Body of pancreas (tissue), 4 donors: ENCODE data around the gene WDR81. TPM values are rescaled to one million over a fixed set of nuclear protein-coding genes. Genes with fewer than 3 reads are reported as not detected.

Experiments
- ATAC-seq: fragments of 150-250 bp; one replicate; pipeline ENCODE4 v1.9.1; 2016
- DNase-seq, 4 donors: peaks; one replicate each; pipeline ENCODE4 v3.0.0-alpha.2; 2019
- H3K27ac ChIP-seq, 4 donors: fragments of 200-600 bp; sonication (generic); 1 replicate in 3 of 4; 2 replicates in 1 of 4; pipeline versions ENCODE4 v1.5.1 to v1.6.1; 2016 to 2019; ENCODE audit warnings: mild to moderate bottlenecking in 1 of 4, mixed read lengths in 1 of 4, moderate library complexity in 1 of 4
- H3K27me3 ChIP-seq, 2 donors: fragments of 200-600 bp; sonication (generic); one replicate each; pipeline ENCODE4 v1.6.0; 2016; ENCODE audit warnings: mild to moderate bottlenecking in 1 of 2
- H3K36me3 ChIP-seq, 2 donors: fragments of 200-600 bp; sonication (generic); replicated peaks in 1 of 2; 2 replicates each; pipeline ENCODE4 v1.5.1; 2016; ENCODE audit warnings: low read depth in 2 of 2; ENCODE audit not compliant: insufficient read depth in 1 of 2
- H3K4me1 ChIP-seq: fragments of 200-600 bp; sonication (generic); one replicate; pipeline ENCODE4 v1.6.0; 2016
- H3K4me3 ChIP-seq, 2 donors: fragments of 200-600 bp; sonication (generic); 1 replicate in 1 of 2; 2 replicates in 1 of 2; pipeline ENCODE4 v1.5.1; 2016 to 2019
- H3K9me3 ChIP-seq, 3 donors: fragments of 200-600 bp; sonication (generic); 1 replicate in 2 of 3; 2 replicates in 1 of 3; pipeline ENCODE4 v1.5.1; 2016
- POLR2A ChIP-seq, 3 donors: fragments of 450-650 bp; IDR thresholded peaks; one replicate each; pipeline ENCODE4 v1.6.1; 2016; ENCODE audit warnings: antibody characterized with exemption in 3 of 3, mild to moderate bottlenecking in 2 of 3
- WGBS, 2 donors: methylation state at CpG; one replicate each; pipeline ENCODE4 v1.1.5; 2017; 5-methylcytosine and 5-hydroxymethylcytosine counted together
- intact Hi-C: fragments of 100-400 bp; cut with DNase I; formaldehyde crosslinking; loops from one replicate; pipeline ENCODE4 v1.15.1; 2023
- total RNA-seq, 2 donors: library from RNA; depleted of rRNA; stranded (reverse); fragments of >200 nt; gene quantifications; one replicate each; pipeline ENCODE4 v1.1.0, GENCODE V29; 2016
- TF ChIP-seq, protein P1 (sequence below), 7 experiments: fragments of 450-650 bp in 4 of 7; fragments of 200-600 bp in 3 of 7; sonication (generic) in 3 of 7; IDR thresholded peaks; one replicate each; pipeline ENCODE4 v1.5.1; 2016 to 2019; ENCODE audit warnings: antibody characterized with exemption in 7 of 7

Gene WDR81
- total RNA-seq, 2 donors from 2014 or later = 15.6 to 31.6 TPM

DNA sequence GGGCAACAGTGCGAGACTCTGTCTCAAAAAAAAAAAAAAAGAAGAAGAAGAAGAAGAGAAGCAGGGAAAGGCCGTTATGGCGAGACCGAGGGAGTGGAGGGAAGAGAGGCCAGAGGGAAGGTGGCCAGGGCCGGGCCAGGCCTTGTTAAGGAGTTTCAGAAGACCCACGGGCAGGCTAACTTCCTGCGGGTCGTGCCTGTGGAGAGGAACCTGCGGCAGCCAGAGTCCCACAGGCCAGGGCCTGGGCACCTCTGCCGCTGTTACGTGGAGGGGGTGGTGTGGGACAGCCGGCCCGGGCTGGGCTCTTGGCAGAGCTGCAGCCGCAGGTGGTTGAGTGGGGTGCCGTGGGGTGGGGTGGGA, 5.4 kb downstream of the WDR81 start:
- ATAC-seq = no peak
- Histone ChIP-seq H3K9me3 (no peaks in the 10 kb centered on the region), H3K4me3 (no peak overlapping the region), H3K27me3 (no peaks in the 10 kb centered on the region), H3K27ac (peak overlapping the region in 2 of 4 donors; percentile 1 to 18), H3K4me1 (peaks cover 34% of the 10 kb centered on the region), H3K36me3 (no peaks in the 10 kb centered on the region)
- intact Hi-C loops = no loop called here
- DNase-seq = no peak
- 84 to 88% methylated on average over 9 to 12 of the region's 15 CpGs for WGBS, 2 donors
- TF ChIP-seq, protein P1, sequence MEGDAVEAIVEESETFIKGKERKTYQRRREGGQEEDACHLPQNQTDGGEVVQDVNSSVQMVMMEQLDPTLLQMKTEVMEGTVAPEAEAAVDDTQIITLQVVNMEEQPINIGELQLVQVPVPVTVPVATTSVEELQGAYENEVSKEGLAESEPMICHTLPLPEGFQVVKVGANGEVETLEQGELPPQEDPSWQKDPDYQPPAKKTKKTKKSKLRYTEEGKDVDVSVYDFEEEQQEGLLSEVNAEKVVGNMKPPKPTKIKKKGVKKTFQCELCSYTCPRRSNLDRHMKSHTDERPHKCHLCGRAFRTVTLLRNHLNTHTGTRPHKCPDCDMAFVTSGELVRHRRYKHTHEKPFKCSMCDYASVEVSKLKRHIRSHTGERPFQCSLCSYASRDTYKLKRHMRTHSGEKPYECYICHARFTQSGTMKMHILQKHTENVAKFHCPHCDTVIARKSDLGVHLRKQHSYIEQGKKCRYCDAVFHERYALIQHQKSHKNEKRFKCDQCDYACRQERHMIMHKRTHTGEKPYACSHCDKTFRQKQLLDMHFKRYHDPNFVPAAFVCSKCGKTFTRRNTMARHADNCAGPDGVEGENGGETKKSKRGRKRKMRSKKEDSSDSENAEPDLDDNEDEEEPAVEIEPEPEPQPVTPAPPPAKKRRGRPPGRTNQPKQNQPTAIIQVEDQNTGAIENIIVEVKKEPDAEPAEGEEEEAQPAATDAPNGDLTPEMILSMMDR (IDR thresholded peaks at IDR 0.05) = no peak
- no peak for TF ChIP-seq POLR2A (IDR thresholded peaks at IDR 0.05)

DNA sequence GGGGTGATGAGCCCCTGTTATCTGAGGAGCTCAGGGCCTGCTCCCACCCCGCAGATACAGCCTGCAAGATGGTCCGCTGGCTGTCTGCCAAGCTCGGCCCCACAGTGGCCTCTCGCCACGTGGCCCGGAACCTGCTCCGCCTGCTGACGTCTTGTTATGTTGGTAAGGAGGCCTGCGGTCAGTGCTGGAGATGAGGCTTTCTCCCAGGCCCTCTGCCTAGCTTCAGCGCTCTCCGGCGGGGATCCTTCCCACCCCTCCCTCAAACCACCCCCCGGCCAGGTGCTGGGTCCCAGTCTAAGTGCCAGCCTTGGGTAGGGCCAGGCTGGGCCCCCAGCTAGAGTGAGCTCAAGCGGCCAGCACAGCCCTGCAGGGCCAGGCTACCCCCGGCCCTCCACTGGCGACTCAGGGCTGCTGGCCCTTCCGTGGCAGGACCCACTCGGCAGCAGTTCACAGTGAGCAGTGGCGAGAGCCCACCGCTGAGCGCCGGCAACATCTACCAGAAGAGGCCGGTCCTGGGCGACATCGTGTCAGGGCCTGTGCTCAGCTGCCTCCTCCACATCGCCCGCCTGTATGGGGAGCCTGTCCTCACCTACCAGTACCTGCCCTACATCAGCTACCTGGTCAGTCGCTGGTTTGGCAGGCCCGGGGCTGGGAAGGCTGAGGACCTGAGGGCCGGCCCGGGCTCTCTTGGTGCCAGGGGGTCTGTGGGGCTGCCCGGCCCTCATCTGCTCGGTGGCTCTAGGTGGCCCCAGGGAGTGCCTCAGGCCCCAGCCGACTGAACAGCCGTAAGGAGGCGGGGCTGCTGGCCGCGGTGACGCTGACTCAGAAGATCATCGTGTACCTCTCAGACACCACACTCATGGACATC, 6.1 kb downstream of the WDR81 start:
- no peak for TF ChIP-seq POLR2A (IDR thresholded peaks at IDR 0.05)
- 76 to 97% methylated on average over 6 to 22 of the region's 40 CpGs for WGBS, 2 donors
- peak overlapping the region in 3 of 4 donors; percentile 46 to 66 (median 48) for H3K27ac ChIP-seq
- DNase-seq (peak; percentile 49 to 66 (median 60)), ATAC-seq (peak; percentile 50)
- no peaks in the 10 kb centered on the region for H3K9me3 ChIP-seq
- H3K36me3 ChIP-seq = no peaks in the 10 kb centered on the region
- no peak overlapping the region for H3K4me3 ChIP-seq
- no peaks in the 10 kb centered on the region for H3K27me3 ChIP-seq
- intact Hi-C loops = no loop called here
- peaks cover 28% of the 10 kb centered on the region for H3K4me1 ChIP-seq

DNA sequence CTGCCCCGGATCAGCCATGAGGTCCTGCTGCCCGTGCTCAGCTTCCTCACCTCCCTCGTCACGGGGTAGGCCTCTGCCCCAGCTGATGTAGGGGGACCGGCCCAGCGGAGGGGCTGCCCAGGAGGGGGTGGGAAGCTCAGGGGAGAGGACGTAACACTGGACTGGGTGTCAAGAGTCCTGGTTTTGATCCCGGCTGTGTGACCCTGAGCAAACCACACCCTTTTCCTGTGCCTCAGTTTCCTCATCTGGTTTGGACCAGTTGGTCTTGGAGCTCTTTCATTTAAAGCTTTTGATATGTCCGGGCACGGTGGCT, 6.6 kb downstream of the WDR81 start:
- TF ChIP-seq POLR2A (IDR thresholded peaks at IDR 0.05) = no peak
- TF ChIP-seq, protein P1 (IDR thresholded peaks at IDR 0.05) = no peak
- H3K4me3 ChIP-seq = no peak overlapping the region

DNA sequence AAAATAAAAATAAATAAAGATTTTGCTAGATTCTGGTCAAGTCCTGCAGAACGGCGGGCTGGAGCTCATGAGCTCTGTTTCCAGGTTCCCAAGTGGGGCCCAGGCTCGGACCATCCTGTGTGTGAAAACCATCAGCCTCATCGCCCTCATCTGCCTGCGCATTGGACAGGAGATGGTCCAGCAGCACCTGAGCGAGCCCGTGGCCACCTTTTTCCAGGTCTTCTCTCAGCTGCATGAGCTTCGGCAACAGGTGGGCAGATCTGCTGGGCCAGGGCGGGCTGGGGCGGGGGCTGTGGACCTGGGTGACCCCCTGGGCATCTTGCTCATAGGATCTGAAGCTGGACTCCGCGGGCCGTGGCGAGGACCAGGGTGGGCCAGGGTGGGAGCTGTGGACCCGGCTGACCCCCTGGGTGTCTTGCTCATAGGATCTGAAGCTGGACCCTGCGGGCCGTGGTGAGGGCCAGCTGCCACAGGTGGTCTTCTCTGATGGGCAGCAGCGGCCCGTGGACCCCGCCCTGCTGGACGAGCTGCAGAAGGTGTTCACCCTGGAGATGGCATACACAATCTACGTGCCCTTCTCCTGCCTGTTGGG, 7.8 kb downstream of the WDR81 start:
- H3K27me3 ChIP-seq = no peaks in the 10 kb centered on the region
- peak in 1 of 4 donors; percentile 10 for DNase-seq
- no peak overlapping the region for H3K27ac ChIP-seq
- no peak for ATAC-seq
- intact Hi-C loops = no loop called here
- no peaks in the 10 kb centered on the region for H3K36me3 ChIP-seq
- no peaks in the 10 kb centered on the region for H3K9me3 ChIP-seq
- 89 to 93% methylated on average over 10 to 20 of the region's 22 CpGs for WGBS, 2 donors
- TF ChIP-seq, protein P1 (IDR thresholded peaks at IDR 0.05) = no peak
- TF ChIP-seq POLR2A (IDR thresholded peaks at IDR 0.05) = no peak
- no peak overlapping the region for H3K4me3 ChIP-seq
- peaks cover 10% of the 10 kb centered on the region for H3K4me1 ChIP-seq

More for the DNA sequence above, 6.6 kb downstream of the WDR81 start:
- H3K36me3 ChIP-seq = no peaks in the 10 kb centered on the region
- DNase-seq = no peak
- peak overlapping the region in 2 of 4 donors; percentile 46 to 66 for H3K27ac ChIP-seq
- no peak for ATAC-seq
- no peaks in the 10 kb centered on the region for H3K27me3 ChIP-seq
- intact Hi-C loops = no loop called here
- H3K4me1 ChIP-seq = peaks cover 22% of the 10 kb centered on the region
- WGBS, 2 donors = 90 to 100% methylated on average over 3 to 10 of the region's 10 CpGs
- no peaks in the 10 kb centered on the region for H3K9me3 ChIP-seq

DNA sequence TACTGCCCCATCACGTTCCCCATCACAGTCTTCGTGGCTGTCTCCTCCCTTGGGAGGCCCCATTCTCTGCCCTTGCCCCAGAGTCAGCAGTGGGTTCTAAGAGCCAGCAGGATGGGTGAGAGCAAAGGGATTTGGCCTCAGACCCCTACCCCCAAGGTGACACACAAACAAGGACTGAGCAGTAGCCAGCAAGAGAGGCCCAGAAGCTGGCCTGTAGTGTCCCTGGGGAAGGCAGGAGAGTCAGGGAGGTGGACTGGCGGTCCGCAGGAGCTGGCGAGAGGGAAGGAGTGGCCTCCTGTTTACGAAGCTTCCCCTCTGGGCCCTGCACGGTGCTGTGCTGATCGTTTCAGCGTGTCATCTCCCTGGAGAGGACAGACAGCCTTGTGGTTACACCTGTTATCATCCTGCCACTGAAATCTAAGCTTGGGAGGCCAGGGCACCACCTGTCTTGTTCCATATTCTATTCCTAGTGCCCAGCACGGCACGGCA, 8.4 kb downstream of the WDR81 start:
- Histone ChIP-seq H3K9me3 (no peaks in the 10 kb centered on the region), H3K4me3 (no peak overlapping the region), H3K27ac (no peak overlapping the region), H3K27me3 (no peaks in the 10 kb centered on the region), H3K36me3 (no peaks in the 10 kb centered on the region), H3K4me1 (peaks cover 5% of the 10 kb centered on the region)
- DNase-seq (no peak), ATAC-seq (no peak)
- WGBS, 2 donors = 82 to 86% methylated on average over 11 of the region's 11 CpGs
- intact Hi-C loops = no loop called here
- no peak for TF ChIP-seq POLR2A (IDR thresholded peaks at IDR 0.05)
- TF ChIP-seq, protein P1 (IDR thresholded peaks at IDR 0.05) = no peak
